KMS-11 (cell line): ENCODE data around the gene TMEM108.

Source experiments
- H2AFZ ChIP-seq: fragments of 200-600 bp; sonication (generic); 2 replicates; pipeline ENCODE4 v1.6.1; 2016; ENCODE audit warnings: antibody characterized with exemption, mixed run types, low read depth
- H3K27ac ChIP-seq: fragments of 200-600 bp; sonication (generic); 2 replicates; pipeline ENCODE4 v1.6.1; 2016; ENCODE audit warnings: mild to moderate bottlenecking, mixed run types
- H3K27me3 ChIP-seq: fragments of 200-600 bp; sonication (generic); 2 replicates; pipeline ENCODE4 v1.6.1; 2017; ENCODE audit warnings: mild to moderate bottlenecking, low read depth, mixed run types, moderate library complexity; ENCODE audit not compliant: insufficient read depth
- H3K36me3 ChIP-seq: fragments of 200-600 bp; sonication (generic); 2 replicates; pipeline ENCODE4 v1.6.1; 2017; ENCODE audit warnings: mild to moderate bottlenecking, mixed run types; ENCODE audit not compliant: insufficient read depth
- H3K4me1 ChIP-seq: fragments of 200-600 bp; sonication (generic); 2 replicates; pipeline ENCODE4 v1.6.1; 2016; ENCODE audit warnings: mild to moderate bottlenecking, low read depth, mixed run types; ENCODE audit not compliant: poor library complexity, severe bottlenecking
- H3K4me2 ChIP-seq: fragments of 200-600 bp; sonication (generic); 2 replicates; pipeline ENCODE4 v1.7.0; 2016; ENCODE audit warnings: mild to moderate bottlenecking, mixed run types
- H3K4me3 ChIP-seq: fragments of 200-600 bp; sonication (generic); IDR thresholded peaks from 2 replicates; pipeline ENCODE4 v1.6.1; 2017; ENCODE audit warnings: low read depth, low read length, mixed read lengths; ENCODE audit not compliant: insufficient read depth
- H3K79me2 ChIP-seq: fragments of 200-600 bp; sonication (generic); 2 replicates; pipeline ENCODE4 v1.6.1; 2016; ENCODE audit warnings: low read depth, mixed run types; ENCODE audit not compliant: insufficient read depth
- H3K9ac ChIP-seq: fragments of 200-600 bp; sonication (generic); 2 replicates; pipeline ENCODE4 v1.6.1; 2016; ENCODE audit warnings: mild to moderate bottlenecking, mixed run types
- H4K20me1 ChIP-seq: fragments of 200-600 bp; sonication (generic); 2 replicates; pipeline ENCODE4 v1.6.1; 2016; ENCODE audit warnings: mild to moderate bottlenecking, mixed run types; ENCODE audit not compliant: insufficient read depth
- CTCF ChIP-seq: fragments of 200-600 bp; sonication (generic); conservative IDR thresholded peaks from 2 replicates; pipeline ENCODE4 v1.6.1; 2017; ENCODE audit warnings: low read depth, mild to moderate bottlenecking, antibody characterized with exemption, low read length, moderate library complexity, mixed read lengths

Gene TMEM108

GRCh38 chr3:133023362-133023761, 14.8 kb upstream of the TMEM108 start:
- no peak overlapping the region for H2AFZ ChIP-seq
- no peaks in the 10 kb centered on the region for H3K27me3 ChIP-seq
- no peak overlapping the region for H3K4me2 ChIP-seq
- no peaks in the 10 kb centered on the region for H3K4me1 ChIP-seq
- H3K79me2 ChIP-seq, result no peaks in the 10 kb centered on the region
- no peak overlapping the region for H3K9ac ChIP-seq
- no peaks in the 10 kb centered on the region for H3K36me3 ChIP-seq
- H3K4me3 ChIP-seq, result no peak overlapping the region
- no peaks in the 10 kb centered on the region for H4K20me1 ChIP-seq
- no peak overlapping the region for H3K27ac ChIP-seq
- no peak for TF ChIP-seq CTCF

- no peaks in the 10 kb centered on the region for H4K20me1 ChIP-seq
- H3K4me2 ChIP-seq, result no peak overlapping the region
- no peak overlapping the region for H2AFZ ChIP-seq
- H3K4me1 ChIP-seq, result no peaks in the 10 kb centered on the region
- H3K27ac ChIP-seq, result no peak overlapping the region
- H3K36me3 ChIP-seq, result no peaks in the 10 kb centered on the region
- H3K4me3 ChIP-seq, result no peak overlapping the region
- TF ChIP-seq CTCF, result no peak
- H3K9ac ChIP-seq, result no peak overlapping the region
- no peaks in the 10 kb centered on the region for H3K79me2 ChIP-seq
- no peaks in the 10 kb centered on the region for H3K27me3 ChIP-seq
Observed at GRCh38 chr3:133025546-133025945, 12.6 kb upstream of the TMEM108 start.

- H3K4me2 ChIP-seq, result no peak overlapping the region
Observed at GRCh38 chr3:133032301-133032700, 5.9 kb upstream of the TMEM108 start.

GRCh38 chr3:133037436-133037835, 755 bp upstream of the TMEM108 start:
- Histone ChIP-seq H2AFZ (no peak overlapping the region), H4K20me1 (no peaks in the 10 kb centered on the region), H3K9ac (no peak overlapping the region), H3K27ac (no peak overlapping the region), H3K79me2 (no peaks in the 10 kb centered on the region), H3K36me3 (no peaks in the 10 kb centered on the region), H3K4me3 (no peak overlapping the region), H3K27me3 (no peaks in the 10 kb centered on the region), H3K4me2 (no peak overlapping the region), H3K4me1 (no peaks in the 10 kb centered on the region)
- no peak for TF ChIP-seq CTCF

More at GRCh38 chr3:133032301-133032700, 5.9 kb upstream of the TMEM108 start:
- TF ChIP-seq CTCF, result no peak
- Histone ChIP-seq H3K9ac (no peak overlapping the region), H4K20me1 (no peaks in the 10 kb centered on the region), H3K36me3 (no peaks in the 10 kb centered on the region), H3K27me3 (no peaks in the 10 kb centered on the region), H3K4me3 (no peak overlapping the region), H2AFZ (no peak overlapping the region), H3K27ac (no peak overlapping the region), H3K4me1 (no peaks in the 10 kb centered on the region), H3K79me2 (no peaks in the 10 kb centered on the region)
